Embryonic facial prominence (tissue), 1 donor: ENCODE data around the gene ADTRP.
"Not testable (repeated sequence)": the region's sequence is repeated elsewhere in the genome, so short reads cannot be mapped to it uniquely, and the experiment has no call there.

Experiments
- DNase-seq: peaks from one replicate; pipeline ENCODE4 v3.0.0-alpha.2; 2016; ENCODE audit errors: extremely low spot score

ADTRP gene

GRCh38 chr6:11692451-11693376, 85.9 kb downstream of the ADTRP start:
- DNase-seq, result no peak

GRCh38 chr6:11689847-11690246, 88.8 kb downstream of the ADTRP start:
- DNase-seq, result no peak

GRCh38 chr6:11689400-11689799, 89.2 kb downstream of the ADTRP start:
- not testable (repeated sequence) for DNase-seq

- DNase-seq, result no peak
Measured at GRCh38 chr6:11688425-11688709, 90.2 kb downstream of the ADTRP start.

GRCh38 chr6:11685481-11686093, 93.0 kb downstream of the ADTRP start:
- no peak for DNase-seq

- DNase-seq, result no peak
Measured at GRCh38 chr6:11684901-11685480, 93.6 kb downstream of the ADTRP start.

- DNase-seq, result no peak
Measured at GRCh38 chr6:11683871-11684270, 94.7 kb downstream of the ADTRP start.

- DNase-seq, result no peak
Measured at GRCh38 chr6:11682561-11682975, 96.0 kb downstream of the ADTRP start.

GRCh38 chr6:11681770-11682169, 96.8 kb downstream of the ADTRP start:
- DNase-seq, result no peak

GRCh38 chr6:11681357-11681756, 97.2 kb downstream of the ADTRP start:
- no peak for DNase-seq

- not testable (repeated sequence) for DNase-seq
Measured at GRCh38 chr6:11680479-11680878, 98.1 kb downstream of the ADTRP start.

- DNase-seq, result no peak
Measured at GRCh38 chr6:11679099-11679498, 99.5 kb downstream of the ADTRP start.

GRCh38 chr6:11675601-11676000, 103.0 kb downstream of the ADTRP start:
- no peak for DNase-seq

GRCh38 chr6:11672669-11673068, 105.9 kb downstream of the ADTRP start:
- DNase-seq, result no peak

- DNase-seq, result no peak
Measured at GRCh38 chr6:11672256-11672655, 106.3 kb downstream of the ADTRP start.

GRCh38 chr6:11669696-11670095, 108.9 kb downstream of the ADTRP start:
- DNase-seq, result no peak

- DNase-seq, result no peak
Measured at GRCh38 chr6:11668455-11668854, 110.1 kb downstream of the ADTRP start.

- DNase-seq, result no peak
Measured at GRCh38 chr6:11667876-11668275, 110.7 kb downstream of the ADTRP start.

GRCh38 chr6:11665604-11666326, 112.8 kb downstream of the ADTRP start:
- no peak for DNase-seq
